GM20431 (cell line): ENCODE measurements around the gene TMEM11.

Experiments used
- in situ Hi-C: fragments of 300-500 bp; cut with MseI, MboI; formaldehyde crosslinking; loops from one replicate; pipeline ENCODE4 v1.15.0; 2020; ENCODE audit warnings: low sequenced_read_pairs; ENCODE audit not compliant: unreplicated experiment

TMEM11 gene, protein sequence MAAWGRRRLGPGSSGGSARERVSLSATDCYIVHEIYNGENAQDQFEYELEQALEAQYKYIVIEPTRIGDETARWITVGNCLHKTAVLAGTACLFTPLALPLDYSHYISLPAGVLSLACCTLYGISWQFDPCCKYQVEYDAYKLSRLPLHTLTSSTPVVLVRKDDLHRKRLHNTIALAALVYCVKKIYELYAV

DNA sequence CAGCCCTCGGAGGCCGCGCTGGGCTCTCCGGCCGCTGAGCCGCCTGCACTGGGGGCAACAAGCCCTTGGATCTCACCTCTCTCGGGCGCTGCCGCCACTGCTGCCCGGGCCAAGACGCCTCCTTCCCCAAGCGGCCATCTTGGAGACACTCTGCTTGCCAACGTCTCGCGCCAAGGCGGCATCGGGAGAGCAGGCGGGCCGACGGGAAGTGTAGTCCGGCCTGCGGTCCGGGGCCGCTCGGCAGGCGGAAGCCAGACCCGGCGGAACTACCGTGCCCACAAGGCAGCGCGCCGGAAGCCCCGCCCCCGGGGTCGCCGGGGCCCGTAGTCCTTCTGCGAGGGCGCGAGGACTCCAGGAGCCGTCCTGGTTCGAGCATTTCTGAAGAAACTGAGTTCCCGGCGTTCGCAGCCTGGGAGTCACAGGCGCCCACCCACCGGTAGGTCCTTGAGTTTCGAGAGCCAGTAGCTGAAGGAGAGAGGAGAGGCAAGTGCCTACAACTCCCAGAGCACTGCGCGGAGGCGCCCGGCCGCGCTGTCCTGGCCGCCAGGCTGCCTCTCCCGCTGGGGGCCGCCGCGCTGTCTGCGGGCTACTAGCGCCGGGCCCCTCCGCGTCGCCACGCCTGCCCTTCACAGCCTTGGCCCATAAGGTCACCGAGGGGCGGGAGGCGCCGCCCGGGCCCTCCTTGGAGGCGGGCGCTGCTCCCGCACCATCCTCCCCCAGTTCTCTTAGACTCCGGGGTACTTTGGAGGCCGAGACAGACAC, at the start of gene TMEM11:
TSS of gene TMEM11 (minus strand) at position 147 of the 762 bp plus-strand sequence. CDS start at position 138, 9 bp downstream.
- in situ Hi-C loops: no loop called here

DNA sequence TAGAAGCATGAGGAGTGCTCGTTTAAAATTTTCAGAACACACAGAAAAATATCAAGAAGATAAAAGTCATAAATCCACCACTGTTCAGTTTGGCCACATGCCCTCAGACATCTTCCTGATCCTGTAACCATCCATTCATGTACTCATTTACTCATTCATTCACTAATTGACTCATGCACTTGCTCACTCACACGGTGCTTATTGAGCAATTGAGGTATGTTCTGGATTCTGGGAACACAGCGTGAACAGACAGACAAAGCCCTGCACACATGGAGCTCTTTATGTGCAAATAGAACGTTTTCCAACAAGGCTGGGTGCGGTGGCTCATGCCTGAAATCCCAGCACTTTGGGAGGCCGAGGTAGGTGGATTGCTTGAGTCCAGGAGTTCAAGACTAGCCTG, 49.4 kb upstream of the TMEM11 start:
- in situ Hi-C loops: no loop called here

DNA sequence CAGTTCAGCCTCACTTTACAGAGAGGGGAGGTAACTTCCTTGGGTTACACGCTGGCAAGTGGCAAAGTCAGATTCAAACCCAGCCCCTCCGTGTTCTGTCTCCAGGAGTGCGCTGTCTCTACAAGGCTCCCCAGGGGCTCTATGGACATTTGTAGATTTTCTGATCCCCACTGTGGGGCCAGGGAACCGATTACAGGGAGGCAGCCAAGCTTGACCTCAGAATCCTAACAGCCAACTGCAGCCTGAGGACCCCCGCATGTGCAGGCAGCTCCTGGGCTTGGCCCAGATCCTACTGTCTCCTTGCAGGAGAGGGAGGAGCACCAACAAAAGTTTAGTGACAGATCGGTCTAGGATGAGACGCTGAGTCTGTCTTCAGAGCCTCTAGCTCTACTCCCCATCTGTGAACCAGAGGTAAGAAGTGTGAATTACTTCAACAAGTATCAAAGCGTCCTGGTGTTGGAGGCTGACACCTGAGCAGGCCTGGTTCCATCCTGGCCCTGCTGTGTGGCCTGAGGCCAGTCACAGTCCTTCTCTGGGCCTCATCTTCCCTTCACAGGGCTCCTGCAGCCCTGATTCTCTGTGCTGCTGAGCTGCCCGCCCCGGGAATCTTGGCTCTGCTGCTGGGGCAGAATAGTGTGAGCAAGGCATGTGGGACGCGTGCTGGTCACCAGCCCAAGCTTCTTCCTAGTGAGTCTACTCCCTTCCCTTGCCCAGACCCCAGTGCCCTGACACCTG, 48.5 kb upstream of the TMEM11 start:
- in situ Hi-C loops: no loop called here

DNA sequence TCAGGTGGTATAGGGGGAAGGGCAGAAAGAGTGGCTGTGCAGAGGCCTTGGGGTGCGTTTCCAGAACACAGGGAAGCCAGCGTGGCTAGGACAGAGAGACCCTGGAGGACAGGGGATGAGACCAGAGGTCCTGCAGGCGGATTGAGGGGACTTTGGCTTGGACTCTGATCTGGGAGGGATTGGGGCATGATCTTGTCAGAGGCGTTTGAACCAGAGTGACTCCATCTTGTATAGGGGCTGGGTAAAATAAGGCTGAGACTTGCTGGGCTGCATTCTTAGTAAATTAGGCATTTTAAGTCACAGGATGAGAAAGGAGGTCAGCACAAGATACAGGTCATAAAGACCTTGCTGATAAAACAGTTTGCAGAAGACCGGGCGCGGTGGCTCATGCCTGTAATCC, 44.6 kb upstream of the TMEM11 start:
- in situ Hi-C loops: no loop called here

DNA sequence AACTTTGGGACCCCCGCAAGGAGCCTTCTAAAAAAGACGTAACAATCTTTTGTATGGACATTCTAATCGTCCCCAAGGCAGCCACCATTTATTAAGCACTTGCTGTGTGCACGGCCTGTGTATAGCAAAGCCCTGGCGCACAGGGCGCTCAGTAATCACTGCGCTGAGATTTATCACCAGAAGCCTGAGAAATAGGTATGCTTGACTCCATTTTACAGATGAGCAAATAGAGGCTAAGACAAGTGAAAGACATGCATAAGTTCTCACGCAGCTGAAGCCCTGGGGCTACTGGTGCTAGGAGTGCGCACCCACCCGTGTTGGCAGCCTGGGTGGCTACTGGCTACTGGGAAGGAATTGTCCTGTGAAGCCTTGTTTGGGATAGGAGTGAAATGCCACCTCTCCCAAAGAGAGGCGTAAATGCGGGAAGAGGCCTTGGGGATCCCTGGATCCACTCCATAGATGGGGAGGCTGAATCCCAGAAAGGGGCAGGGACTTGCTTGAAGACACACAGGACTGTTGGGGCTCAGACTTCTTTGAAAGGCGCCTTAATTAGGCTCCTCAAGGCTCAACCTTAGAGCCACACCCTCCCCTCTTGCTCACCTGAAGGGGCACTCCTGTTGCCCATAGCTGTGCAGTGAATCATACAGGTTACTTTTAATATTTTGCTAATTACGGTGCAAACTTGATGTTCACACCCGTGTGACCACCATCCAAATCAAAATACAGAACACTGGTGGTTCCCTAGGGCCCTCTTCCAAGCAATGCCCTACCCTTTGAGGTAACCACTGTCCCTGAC, 39.9 kb upstream of the TMEM11 start:
- in situ Hi-C loops: no loop called here

DNA sequence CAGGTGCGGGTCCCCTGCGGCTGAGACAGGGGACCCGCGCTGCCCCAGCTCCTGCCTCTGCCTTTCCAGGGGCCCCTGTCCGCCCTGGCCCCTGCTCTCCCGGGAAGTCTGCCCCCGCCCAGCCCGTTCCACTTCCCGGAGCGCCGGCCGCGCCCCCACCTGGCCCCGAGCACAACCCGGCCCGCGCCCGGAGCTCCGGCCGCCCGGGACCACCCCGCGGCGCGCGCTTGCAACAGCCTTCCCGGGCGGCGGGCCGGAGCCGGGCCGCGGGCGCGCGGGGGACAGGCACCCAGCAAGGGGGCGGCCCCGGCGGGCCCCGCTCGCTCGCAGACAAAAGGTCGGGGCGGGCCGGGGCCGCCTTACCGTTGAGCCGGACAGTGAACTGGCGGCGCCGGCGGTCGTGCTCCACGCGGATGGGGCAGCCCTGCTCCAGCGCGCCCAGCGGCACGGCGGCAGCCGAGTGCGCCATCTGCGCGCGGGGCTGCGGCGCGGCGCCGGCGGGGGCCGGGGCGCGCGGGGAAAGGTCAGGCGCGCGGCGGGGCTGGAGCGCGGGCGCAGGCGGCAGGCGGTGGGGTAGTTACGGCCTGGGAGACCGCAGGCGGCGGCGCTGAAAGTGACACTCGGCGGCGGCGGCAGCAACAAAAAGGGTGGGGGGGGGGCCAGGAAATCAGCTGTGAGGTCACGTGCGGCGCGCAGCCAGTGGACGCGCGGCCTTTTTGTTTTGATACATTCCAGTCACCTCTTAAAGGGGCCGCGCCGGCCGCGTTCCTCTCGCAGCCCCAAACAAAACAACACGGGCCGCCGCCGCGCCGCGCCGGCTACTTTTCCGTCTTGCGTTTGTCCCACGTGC, 39.1 kb upstream of the TMEM11 start, which contains the start of gene NATD1:
TSS of gene NATD1 (minus strand) at position 615 of the 850 bp plus-strand sequence. CDS start at position 469, 146 bp downstream.
- in situ Hi-C loops: no loop called here

DNA sequence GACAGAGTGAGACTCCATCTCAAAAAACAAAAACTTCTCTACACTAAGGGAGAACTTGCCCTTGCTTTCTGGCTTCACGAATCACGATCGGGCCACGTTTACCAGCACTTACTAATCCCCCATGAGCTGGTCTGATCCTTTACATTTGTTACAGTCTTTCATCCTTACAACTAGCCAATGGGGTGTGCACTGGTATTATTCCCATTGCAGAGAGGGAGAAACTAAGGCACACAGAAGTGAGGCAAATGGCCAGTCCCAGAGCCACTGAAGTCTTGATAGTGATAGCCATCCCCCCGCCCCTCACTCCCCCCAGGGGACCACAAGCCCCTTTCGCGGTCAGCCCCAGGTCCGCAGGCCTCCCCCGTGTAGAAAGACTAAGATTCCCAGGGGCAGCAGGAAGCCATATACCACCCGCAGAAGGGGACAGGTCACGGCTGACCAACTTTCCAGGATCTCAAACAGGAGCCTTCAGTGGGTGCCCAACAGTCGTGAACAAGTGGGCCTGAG, 38.4 kb upstream of the TMEM11 start:
- in situ Hi-C loops: no loop called here

DNA sequence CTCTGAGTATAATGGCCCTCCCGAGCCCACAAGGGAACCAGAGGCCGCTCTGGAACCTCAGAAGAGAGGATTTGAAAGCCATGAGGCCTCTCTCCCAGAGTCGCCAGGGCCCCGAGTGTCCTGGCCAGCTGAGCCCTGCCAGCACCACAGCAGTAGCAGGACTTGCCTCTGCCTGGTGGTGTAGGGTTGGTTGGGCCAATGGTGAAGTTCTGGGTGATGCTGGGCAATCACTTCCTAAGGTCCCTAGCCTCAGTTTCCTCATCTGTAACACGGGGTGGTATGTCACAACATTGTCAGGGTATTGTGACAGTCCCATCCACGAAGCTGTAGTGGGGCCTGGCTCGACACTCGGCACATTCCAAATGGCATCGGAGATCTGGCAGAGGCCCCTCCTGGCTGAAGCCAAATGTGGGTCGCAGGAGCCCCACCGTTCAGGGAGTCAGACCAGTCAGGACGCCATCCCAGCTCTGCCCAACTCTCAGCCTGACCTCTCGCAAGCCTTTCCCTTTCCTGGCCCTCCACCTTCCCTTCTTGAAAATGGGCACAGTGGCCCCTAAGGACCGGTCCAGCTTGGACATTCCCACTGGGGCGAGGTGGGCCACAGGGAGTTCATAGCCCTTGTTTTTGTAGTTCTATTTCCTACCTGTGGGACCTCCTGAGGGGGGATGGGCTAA, 37.5 kb upstream of the TMEM11 start:
- in situ Hi-C loops: no loop called here

DNA sequence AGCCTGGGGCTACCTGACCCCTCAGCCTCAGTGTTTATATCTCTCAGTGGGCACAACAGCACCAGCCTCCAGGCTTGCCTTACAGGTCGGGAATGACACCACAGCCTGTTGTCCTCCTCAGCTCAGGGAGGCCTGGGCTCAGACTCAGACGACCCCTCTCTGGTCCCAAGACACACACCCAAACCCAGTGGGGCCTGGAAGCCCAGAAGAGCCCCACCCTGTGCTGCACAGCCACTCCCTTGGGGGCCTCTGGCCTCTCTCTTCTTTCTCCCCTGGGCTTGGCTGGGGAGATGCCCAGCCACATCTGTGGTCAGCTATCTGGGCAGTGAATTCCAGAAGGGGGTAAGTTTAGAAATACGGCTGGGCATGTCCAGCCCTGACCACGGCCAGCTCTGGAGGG, 36.9 kb upstream of the TMEM11 start:
- in situ Hi-C loops: no loop called here

DNA sequence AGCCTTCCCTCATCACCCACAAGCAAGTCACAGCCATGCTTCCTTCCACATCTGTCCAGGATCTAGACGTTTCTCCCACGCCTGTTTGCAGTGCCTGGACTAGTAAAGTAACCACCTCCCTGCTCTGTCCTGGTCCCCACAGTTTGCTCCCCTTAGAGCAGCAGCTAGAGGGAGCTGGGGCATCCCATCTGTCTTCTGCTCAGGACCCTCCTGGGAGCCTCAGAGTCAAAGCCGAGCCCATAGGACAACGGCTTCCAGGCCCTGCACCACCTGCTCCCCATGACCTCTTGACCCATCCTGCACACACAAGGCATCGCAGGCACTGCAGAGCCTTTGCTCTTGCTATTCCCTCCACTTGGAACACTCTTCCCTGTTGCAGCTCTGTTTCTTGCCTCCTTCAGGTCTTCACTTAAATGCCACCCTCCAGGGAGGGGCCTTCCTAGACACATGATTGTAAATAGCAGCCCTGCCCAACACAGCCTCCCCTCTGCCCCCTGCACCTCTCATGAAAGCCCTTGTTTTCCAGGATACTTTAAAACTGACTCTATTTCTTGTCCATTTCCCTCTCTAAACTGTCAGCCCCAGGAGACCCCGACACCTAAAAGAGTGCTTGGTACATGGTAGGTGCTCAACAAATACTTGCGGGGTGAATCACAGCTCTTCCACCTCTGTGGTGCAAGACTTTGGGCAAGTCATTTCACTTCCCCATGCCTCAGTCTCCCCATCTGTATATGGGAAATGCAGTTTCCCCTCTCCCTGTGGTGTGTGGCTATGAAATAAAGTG, 36.2 kb upstream of the TMEM11 start:
- in situ Hi-C loops: no loop called here

DNA sequence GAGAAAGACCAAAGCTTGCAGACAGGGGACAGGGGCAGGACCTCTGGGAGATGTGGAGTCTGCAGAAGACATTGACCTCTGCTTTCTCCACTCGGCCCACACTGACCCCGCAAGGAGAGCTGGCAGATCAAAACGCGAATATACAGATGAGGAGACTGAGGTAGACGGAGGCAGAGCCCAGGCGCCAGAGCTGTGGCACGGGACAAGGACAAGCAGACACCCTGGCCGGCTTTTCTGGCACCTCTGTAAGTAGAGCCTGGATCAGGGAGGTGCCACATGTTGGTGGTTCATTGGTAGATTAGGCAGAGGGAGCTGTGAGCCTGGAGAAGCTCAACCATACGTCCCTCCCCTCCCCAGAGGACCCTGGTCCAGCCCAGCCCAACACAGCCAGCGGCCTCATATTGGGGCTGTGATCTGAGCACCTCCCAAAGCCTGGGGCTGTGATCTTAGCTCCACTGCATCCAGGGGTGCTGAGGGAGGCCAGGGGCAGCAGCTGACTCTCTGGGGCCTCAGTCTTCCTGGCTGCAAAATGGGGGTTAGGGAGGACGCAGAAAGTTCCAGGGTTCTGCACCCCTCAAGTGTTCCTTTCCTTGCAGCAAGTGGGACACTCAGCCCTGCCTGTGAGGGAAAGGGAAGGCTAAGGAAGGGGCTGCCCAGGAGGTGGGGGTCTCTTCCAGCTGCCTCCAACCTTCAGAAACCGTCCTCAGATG, 35.3 kb upstream of the TMEM11 start:
- in situ Hi-C loops: no loop called here

DNA sequence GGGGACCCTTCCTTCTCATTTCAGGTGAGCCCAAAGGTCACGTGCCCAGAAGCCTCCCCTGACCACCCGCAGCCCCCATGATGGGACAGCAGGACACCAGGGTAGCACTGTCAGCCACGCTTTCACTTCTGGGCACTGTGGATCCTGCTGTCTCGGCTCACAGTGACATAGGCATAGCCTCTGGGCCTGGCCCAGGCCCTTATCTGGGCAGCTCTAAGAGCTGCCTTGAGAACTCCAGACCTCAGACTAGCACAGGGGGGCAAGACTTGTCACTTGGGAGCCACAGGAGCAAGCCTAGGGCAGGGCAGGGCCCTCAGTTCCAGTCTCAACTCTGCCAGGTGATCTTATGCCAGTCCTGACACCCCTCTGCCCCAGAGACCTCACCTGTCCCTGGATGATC, 34.5 kb upstream of the TMEM11 start:
- in situ Hi-C loops: no loop called here

DNA sequence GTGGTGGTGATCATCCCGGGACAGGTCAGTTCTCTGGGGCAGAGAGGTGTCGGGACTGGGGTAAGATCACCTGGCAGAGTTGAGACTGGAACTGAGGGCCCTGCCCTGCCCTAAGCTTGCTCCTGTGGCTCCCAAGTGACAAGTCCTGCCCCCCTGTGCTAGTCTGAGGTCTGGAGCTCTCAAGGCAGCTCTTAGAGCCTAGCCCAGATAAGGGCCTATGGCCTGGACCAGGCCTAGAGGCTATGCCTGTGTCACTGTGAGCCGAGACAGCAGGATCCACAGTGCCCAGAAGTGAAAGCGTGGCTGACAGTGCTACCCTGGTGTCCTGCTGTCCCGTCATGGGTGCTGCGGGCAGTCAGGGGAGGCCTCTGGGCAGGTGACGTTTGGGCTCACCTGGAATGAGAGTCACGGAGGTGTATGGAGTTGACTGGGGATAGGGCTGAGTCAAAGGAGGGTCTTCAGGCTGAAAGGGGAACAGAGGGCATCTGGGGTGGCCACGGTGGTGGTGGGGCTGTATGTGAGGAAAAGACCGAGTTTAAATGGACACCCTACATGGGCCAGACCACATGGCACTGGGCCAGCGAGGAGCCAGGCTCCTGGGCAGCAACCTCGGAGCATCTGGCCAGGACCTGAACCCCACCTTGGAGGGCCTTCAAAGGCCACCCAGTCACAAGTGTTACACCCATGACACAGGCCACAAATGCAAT, 33.7 kb upstream of the TMEM11 start:
- in situ Hi-C loops: no loop called here

DNA sequence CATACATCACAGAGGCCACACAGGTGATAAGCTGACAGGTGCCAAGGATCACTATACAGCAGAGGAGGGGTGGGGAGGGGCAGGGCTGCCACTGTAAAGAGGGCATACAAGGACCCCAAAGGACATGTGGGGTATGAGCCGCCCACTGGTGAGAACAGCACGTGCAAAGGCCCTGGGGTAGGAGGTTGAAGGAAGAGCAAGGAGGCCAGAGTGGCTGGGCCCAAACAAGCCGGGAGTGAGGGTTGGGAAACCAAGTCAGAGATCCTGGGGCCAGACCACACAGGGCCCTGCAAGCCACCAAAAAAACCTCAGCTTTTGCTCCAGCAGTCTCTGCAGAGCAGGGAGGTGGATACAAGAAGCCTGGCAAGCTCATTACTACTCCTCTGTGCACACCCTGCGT, 32.7 kb upstream of the TMEM11 start:
- in situ Hi-C loops: no loop called here

DNA sequence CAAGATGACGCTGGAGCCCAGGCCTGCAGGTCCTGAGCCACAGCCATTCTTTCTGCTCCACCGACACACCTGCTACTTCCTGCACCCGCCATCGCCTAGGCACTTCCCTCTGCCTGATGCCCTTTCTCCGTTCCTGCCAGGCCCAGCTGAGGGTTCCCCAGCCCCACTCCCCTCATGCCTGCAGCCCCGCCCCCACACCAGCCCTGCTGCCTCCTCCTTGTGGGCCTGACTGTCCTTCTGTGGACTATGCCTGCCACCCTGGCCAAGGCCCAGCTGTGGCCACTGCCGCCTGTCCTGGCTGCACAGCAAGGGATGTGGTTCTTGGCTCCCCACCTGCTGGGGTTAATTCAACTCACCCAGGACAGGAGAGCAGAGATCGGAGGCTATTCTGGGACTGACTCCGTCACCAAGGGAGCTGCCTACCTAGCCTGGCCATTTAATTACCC, 31.7 kb upstream of the TMEM11 start:
- in situ Hi-C loops: no loop called here

DNA sequence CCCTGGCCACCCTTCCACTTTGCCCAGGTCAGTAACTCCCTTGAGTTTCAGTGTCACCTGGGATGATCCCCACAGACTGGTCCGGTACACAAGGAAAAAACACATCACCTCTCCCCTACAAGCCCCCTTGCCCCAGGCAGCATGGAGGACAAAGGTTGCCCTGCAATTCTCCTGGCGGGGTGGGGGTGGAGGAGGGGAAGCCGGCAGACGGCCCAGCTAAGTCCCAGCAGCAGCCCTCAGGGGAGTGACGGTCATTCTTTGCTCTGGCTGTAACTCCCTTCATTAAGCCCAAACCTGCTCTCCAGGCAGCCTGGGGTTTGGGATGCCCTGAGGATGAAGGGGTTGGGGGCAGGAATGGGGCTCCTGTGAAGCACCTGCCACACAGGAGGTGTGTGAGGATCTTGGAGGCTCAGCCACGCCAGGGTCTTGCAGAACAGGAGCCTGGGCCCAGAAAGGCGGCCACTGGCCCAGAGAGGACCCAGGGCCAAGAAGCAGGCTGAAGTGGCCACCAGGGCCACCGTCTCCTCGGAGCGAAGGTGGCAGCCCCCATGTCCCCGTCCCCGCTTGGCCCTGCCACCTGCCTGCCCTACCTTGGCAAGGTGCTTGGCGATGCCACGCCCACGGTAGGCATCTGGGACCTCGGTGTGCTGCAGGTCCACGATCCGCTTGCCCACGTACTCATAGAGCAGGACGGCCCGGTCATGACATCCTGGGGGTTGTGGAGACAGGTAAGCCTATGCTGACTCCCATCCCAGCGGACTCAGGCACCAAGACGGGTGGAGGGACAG, 29.7 kb upstream of the TMEM11 start:
- in situ Hi-C loops: no loop called here
